ENCODE measurements around the gene GMEB2.
A peak's percentile ranks its signal among the peaks of the same experiment; 100 is the strongest.

The GMEB2 gene

DNA sequence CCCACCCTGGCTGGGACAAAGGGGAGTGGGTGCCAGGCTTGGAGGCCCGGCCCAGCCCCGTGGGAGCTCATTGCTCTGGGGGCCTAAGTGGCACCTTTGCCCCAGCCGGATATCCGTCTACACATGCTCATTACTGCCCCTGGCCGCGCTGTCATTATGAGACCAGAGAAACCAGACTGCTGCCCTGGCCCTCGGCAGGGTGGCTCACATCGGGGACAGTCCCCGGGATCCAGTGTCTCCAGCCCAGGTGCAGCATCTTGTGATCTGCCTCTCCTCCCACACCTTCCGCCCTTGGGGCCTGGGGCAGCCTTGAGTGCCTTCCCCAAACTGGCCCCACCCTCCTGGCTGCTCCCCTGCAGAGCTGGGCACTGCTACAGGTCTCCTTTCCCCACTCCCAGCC is 84.2 kb downstream of the GMEB2 start:
- DNase-seq = no peak

DNA sequence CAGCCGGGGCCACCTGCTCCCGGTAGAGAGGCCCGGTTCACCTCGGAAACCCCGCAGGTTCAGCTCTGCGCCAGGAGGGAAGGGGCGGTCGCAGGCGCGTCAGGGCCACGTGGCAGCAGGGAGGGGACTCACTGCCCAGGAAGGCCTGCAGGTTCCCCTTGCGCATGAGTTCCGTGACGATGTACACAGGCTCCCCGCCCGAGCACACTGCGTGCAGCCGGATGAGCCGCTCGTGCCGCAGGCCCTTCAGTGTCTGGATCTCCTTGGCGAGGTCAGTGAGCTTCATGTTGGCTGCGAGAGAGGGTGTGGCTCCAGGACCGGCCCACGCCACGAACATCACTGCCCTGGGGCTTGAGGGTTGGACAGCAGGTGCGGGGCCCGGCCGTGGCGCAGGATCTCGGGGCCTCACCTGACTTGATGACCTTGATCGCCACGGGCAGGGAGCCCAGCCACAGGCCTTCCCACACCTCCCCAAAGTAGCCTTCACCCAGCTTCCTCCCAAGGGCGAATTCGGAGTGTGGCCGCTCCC is 84.8 kb downstream of the GMEB2 start:
- no peak for DNase-seq

DNA sequence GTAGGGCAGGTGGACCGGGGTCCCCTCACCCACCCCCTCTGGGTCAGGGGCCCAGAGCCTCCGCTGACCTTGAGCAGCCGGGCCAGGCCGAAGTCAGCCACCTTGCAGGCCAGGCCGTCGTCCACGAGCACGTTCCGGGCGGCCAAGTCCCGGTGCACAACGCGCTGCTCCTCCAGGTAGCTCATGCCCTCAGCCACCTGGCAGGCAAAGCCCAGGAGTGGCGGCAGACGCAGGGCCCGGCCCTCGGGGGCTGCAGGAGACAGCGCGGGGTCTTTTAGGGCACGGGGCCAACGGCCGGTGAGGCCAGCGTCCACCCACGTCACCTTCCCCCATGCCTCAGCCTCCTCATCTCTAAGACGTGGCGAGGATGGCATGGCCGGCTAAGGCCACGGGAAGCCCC is 85.5 kb downstream of the GMEB2 start:
- no peak for DNase-seq

DNA sequence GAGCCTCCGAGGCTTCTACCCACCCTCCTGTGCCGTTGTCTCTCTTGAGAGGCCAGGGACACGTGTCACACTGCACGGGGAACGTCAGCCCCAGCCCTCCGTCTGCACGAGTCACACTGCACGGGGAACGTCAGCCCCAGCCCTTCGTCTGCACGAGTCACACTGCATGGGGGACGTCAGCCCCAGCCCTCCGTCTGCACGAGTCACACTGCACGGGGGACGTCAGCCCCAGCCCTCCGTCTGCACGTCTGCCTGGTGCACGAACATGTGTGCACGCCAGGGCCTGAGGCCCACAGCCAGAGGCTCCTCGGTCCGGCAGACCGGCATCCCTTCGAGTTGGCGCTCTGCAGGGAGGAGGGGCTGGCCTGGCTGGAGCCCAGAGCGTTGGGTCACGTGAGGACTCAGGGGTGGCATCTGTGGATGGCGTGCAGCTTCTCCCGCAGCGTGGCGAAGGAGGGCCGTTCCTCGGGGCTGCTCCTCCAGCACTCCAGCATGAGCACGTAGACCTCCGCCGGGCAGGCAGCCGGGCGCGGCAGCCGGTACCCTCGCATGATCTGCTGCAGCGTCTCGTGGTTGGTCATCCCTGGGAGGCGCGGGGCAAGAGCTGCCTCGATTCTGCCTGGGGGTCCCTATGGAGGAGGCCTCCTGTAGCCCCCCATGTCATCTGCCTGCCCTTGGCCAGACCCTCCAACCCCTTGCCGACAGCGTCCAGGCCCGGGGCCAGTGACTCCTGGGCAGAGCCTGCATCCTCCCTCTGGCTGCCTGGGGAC is 86.3 kb downstream of the GMEB2 start:
- no peak for DNase-seq

DNA sequence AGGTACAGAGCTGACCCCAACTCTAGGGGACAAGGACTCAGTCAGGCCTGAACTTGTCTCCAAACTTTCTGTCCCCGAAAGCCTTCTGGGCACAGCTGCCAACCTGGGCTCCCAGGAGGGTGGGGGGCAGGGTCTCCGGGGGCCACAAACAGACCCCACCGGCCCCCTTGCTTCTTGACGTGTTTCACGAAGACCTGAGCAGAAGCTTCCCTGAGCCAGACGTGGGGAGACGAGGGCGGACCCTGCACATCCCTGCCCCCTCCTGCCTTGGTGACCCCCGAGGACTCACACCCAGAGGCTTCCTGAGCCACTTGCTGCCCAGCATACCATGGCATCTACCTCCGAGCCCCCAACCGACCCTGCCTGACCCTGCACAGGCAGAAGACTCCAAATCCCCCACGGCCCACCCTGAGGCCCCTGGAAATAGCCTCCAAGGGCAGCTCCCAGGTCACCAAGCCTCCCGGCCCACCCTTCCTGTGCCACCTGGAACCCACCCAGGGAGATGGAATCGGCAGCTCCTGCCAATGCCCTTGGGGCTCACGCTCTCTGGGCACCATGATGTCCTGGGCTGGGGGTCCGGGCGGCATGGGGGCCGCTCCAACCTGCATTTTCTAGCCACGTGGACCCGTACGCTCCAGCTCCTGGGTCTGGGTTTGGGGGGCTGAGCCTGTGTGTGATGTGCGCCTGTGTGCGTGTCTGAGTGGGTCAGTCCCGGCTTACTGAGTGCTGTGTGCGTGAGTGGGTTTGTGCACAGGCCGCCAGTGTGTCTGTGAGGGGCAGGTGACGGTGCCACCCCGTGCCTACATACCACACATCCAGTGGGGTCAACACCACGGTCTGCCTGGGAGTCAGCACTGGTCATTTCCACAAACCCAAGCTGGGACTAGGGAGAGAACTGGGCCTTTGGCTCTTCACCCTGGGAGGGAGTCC is 87.2 kb downstream of the GMEB2 start:
- no peak for DNase-seq

DNA sequence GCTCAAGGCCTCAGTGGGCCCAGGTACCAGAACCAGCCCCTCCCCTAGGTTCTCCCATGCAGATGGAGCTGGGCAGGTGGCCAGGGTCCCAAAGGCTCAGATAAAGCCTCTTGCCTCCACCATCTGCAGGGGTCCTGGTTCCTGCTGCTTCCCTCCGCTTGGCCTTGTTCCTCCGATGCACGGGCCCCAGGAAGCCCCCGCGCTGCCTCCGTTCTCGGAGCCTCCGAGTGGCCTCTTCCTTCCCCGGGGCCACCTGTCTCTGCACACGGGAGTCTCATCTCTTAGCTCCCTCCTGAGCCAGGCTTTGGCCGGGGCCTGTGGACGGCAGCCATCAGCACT is 87.8 kb downstream of the GMEB2 start:
- DNase-seq = no peak

DNA sequence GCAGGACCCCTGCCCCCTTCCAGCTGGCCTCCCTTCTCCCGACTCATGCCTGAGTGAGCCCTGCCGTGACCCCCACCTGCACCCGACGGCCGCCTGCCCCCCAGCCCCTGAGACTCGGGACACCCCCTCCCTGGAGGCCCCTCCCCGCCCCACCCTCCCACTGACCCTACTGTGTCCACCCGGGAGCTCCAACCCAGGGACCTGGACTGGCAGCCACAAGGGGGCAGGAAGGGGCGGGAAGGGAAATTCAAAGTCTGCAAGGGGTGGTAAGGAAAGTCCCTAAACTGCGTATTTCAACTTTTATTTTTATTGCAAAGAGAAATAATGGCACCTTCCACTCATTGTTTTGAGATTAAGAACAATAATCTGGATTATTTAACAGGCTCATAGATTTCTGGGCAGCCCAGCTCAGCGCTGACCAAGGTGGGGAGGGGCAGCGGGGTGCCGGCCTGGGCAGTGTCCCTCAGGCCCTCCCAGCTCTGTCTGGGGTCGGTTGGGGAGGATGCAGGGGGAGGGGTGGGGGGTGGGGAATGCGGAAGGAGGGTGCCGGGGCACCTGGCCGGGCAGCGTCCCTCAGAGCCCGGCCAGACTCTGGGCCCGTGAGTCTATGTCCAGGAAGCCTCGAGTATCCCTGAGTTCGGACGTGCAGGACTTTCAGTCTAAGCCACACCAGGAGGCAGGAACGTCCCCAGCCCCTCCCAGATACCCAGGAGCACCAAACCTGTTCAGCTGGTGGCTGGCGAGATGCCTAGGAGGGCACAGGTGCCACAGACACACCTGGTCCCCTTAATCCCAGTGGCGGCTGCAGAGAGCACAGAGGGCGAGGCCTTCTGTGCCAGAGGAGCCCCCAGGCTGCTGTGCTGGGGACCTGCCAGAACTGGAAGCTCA is 88.5 kb downstream of the GMEB2 start:
- DNase-seq = peak; percentile 37

Measured in effector CD4-positive, alpha-beta T cell (primary cell).